CD4-positive, alpha-beta memory T cell (primary cell): ENCODE measurements around the gene EPM2A. TPM values are rescaled to one million over a fixed set of nuclear protein-coding genes. Genes with fewer than 3 reads are reported as not detected.
"Not testable (repeated sequence)": the region's sequence is repeated elsewhere in the genome, so short reads cannot be mapped to it uniquely, and the experiment has no call there.

ENCODE experiments used
- CTCF ChIA-PET: fragments of 350-600 bp; sonication (Branson Sonifier 250); formaldehyde crosslinking; loops from one replicate; lab custom pipeline; 2021; ENCODE audit warnings: inconsistent platforms; ENCODE audit not compliant: partially characterized antibody; lab: Charles Lee
- POLR2A ChIA-PET: fragments of 350-600 bp; sonication (Branson Sonifier 250); formaldehyde crosslinking; loops from one replicate; lab custom pipeline; 2021; ENCODE audit not compliant: partially characterized antibody; lab: Charles Lee
- DNase-seq, 5 donors: peaks; one replicate each; pipeline versions ENCODE4 v3.0.0 to v3.0.0-alpha.2; 2020 to 2022; ENCODE audit warnings: mixed read lengths in 1 of 5
- H3K27ac ChIP-seq: one replicate; pipeline ENCODE4 v1.7.0; 2013; ENCODE audit warnings: low read depth, low read length
- H3K27me3 ChIP-seq: 2 replicates; pipeline ENCODE4 v1.7.0; 2013; ENCODE audit warnings: mild to moderate bottlenecking, low read length, moderate library complexity; ENCODE audit not compliant: insufficient read depth
- H3K36me3 ChIP-seq: 2 replicates; pipeline ENCODE4 v1.7.0; 2013; ENCODE audit warnings: mild to moderate bottlenecking, low read length, moderate library complexity; ENCODE audit not compliant: insufficient read depth
- H3K4me1 ChIP-seq: 2 replicates; pipeline ENCODE4 v1.7.0; 2013; ENCODE audit warnings: mild to moderate bottlenecking, low read length, moderate library complexity; ENCODE audit not compliant: insufficient read depth
- H3K4me3 ChIP-seq, 2 donors: one replicate each; pipeline ENCODE4 v1.7.0; 2013; ENCODE audit warnings: low read length in 2 of 2, mild to moderate bottlenecking in 1 of 2
- H3K9me3 ChIP-seq, 2 donors: one replicate each; pipeline ENCODE4 v1.7.0; 2013; ENCODE audit warnings: low read length in 2 of 2, control low read depth in 1 of 2; ENCODE audit not compliant: control insufficient read depth in 1 of 2
- H3K27ac Mint-ChIP-seq, 7 donors: one replicate each; pipeline ENCODE4 v1.8.0; 2020 to 2021; ENCODE audit warnings: mixed read lengths in 7 of 7, mild to moderate bottlenecking in 6 of 7, inconsistent platforms in 3 of 7, moderate library complexity in 3 of 7
- H3K27me3 Mint-ChIP-seq, 2 donors: one replicate each; pipeline ENCODE4 v1.8.0; 2020 to 2021; ENCODE audit warnings: mixed read lengths in 2 of 2
- H3K36me3 Mint-ChIP-seq, 2 donors: one replicate each; pipeline ENCODE4 v1.8.0; 2020 to 2021; ENCODE audit warnings: mixed read lengths in 2 of 2, inconsistent platforms in 1 of 2, mild to moderate bottlenecking in 1 of 2
- H3K4me1 Mint-ChIP-seq, 4 donors: one replicate each; pipeline ENCODE4 v1.8.0; 2020 to 2021; ENCODE audit warnings: mixed read lengths in 4 of 4, mild to moderate bottlenecking in 1 of 4
- H3K4me3 Mint-ChIP-seq, 8 donors: one replicate each; pipeline ENCODE4 v1.8.0; 2020 to 2021; ENCODE audit warnings: mixed read lengths in 8 of 8, mild to moderate bottlenecking in 7 of 8, moderate library complexity in 6 of 8, inconsistent platforms in 3 of 8
- H3K9me3 Mint-ChIP-seq, 8 donors: one replicate each; pipeline ENCODE4 v1.8.0; 2020 to 2021; ENCODE audit warnings: mixed read lengths in 8 of 8, mild to moderate bottlenecking in 5 of 8, inconsistent platforms in 3 of 8, moderate library complexity in 1 of 8
- intact Hi-C: fragments of 100-400 bp; cut with micrococcal nuclease; formaldehyde crosslinking; loops from one replicate; pipeline ENCODE4 v1.15.1; 2023
- polyA plus RNA-seq, 2 donors: library from polyadenylated mRNA; unstranded; fragments of 300-500 nt; fragmentation: Illumina TruSeq; gene quantifications; one replicate each; pipeline ENCODE4 v1.2.3, GENCODE V29; 2021
- total RNA-seq, 2 experiments: library from RNA; stranded (reverse); gene quantifications; one replicate each; pipeline ENCODE4 v1.2.3, GENCODE V29; 2021

The EPM2A gene
- total and polyA plus RNA-seq, 4 experiments from 2014 or later, result 2.6 to 15.1 (median 9.3) TPM

DNA sequence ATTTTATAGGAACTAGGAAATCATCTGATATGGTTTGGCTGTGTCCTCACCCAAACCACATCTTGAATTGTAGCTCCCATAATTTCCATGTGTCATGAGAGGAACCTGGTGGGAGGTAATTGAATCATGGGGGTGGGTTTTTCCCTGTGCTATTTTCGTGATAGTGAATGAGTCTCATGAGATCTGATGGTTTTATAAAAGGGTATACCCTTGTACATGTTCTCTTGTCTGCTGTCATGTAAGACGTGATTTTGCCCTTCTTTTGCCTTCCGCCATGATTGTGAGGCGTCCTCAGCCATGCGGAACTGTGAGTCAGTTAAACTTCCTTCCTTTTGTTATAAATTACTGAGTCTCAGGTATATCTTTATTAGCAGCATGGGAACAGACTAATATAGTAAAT, 27.9 kb downstream of the EPM2A start:
- peaks cover 0 to 7% (median 4%) of the 10 kb centered on the region in 4 donors for H3K4me1 Mint-ChIP-seq
- H3K4me3 ChIP-seq, result no peak overlapping the region
- no peaks in the 10 kb centered on the region for H3K27me3 ChIP-seq
- H3K4me3 Mint-ChIP-seq, result no peak overlapping the region
- peaks cover 4 to 19% of the 10 kb centered on the region in 2 donors for H3K36me3 Mint-ChIP-seq
- H3K27ac Mint-ChIP-seq, result no peak overlapping the region
- ChIA-PET POLR2A (no interaction called here), CTCF (no interaction called here)
- intact Hi-C loops, result no loop called here
- H3K36me3 ChIP-seq, result no peaks in the 10 kb centered on the region
- H3K9me3 ChIP-seq, result no peaks in the 10 kb centered on the region
- no peak for DNase-seq
- no peaks in the 10 kb centered on the region for H3K4me1 ChIP-seq
- H3K9me3 Mint-ChIP-seq, result peaks cover 0 to 9% (median under 1%) of the 10 kb centered on the region in 8 donors
- H3K27ac ChIP-seq, result no peak overlapping the region
- no peaks in the 10 kb centered on the region for H3K27me3 Mint-ChIP-seq

DNA sequence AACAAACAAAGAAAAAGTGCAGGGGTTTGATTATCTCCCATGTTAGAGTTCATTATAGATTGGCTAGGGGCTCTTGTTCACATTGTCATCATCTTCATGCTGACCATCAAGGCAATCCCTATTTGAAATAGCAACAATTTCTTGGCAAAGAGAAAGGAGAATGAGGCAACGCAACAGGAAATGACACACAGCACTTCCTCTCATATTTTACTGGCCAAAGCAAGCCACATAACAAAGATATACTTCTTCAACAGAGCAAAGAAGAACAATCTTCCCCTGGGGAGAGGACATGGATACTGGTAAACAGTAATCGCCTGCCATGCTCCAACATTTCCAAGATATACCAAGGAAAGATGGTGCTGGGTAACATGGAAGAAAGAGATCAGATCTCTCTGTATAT, 29.8 kb downstream of the EPM2A start:
- no peaks in the 10 kb centered on the region for H3K9me3 ChIP-seq
- H3K4me1 ChIP-seq, result no peaks in the 10 kb centered on the region
- ChIA-PET POLR2A (no interaction called here), CTCF (no interaction called here)
- H3K4me3 ChIP-seq, result no peak overlapping the region
- no peak for DNase-seq
- H3K27me3 ChIP-seq, result no peaks in the 10 kb centered on the region
- intact Hi-C loops, result no loop called here
- H3K36me3 ChIP-seq, result no peaks in the 10 kb centered on the region
- no peaks in the 10 kb centered on the region for H3K27me3 Mint-ChIP-seq
- peaks cover 0 to 7% (median 4%) of the 10 kb centered on the region in 4 donors for H3K4me1 Mint-ChIP-seq
- peaks cover 2 to 12% of the 10 kb centered on the region in 2 donors for H3K36me3 Mint-ChIP-seq
- H3K27ac Mint-ChIP-seq, result peak overlapping the region in 1 of 7 donors; percentile 2
- no peak overlapping the region for H3K4me3 Mint-ChIP-seq
- H3K27ac ChIP-seq, result no peak overlapping the region
- H3K9me3 Mint-ChIP-seq, result peaks cover 0 to 9% (median 1%) of the 10 kb centered on the region in 8 donors

DNA sequence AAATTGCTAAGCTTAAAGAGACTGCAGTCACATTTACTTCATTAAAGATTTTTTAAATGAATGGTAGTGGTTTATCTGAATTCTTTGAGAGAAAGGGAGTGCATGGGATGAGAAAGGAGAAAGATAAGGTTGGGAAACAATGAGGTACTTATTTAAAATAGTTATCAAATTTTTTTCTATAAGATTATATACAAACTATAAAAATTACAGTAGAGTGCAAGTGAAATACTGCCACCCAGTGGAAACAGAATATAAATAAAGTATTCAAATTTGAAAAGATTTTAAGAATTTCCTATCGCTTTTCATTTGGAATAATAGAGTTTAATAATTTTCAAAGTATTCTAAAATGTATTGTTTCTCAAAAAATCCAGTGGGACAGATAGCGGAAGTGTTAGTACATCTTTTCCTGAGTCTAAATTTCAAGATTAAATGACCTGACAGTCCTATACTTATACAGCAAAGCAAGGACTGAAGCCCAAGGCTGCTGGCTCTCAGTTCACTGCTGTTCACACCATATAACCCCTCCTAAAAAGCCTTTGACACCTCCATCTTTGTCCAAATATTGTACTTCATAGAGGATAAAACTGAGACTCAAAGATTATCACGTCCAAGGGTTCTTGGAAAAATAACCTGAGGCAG, 31.1 kb downstream of the EPM2A start:
- Mint-ChIP-seq H3K27ac (no peak overlapping the region), H3K36me3 (peaks cover 2 to 10% of the 10 kb centered on the region in 2 donors), H3K4me1 (peaks cover 0 to 7% (median 4%) of the 10 kb centered on the region in 4 donors), H3K27me3 (no peaks in the 10 kb centered on the region), H3K9me3 (peaks cover 0 to 6% (median under 1%) of the 10 kb centered on the region in 8 donors), H3K4me3 (no peak overlapping the region)
- H3K9me3 ChIP-seq, result no peaks in the 10 kb centered on the region
- H3K4me3 ChIP-seq, result no peak overlapping the region
- intact Hi-C loops, result no loop called here
- H3K27me3 ChIP-seq, result no peaks in the 10 kb centered on the region
- CTCF ChIA-PET, result interaction anchor here (0.6 to 1.9 kb wide), 6 partner anchors 10 to 439 kb away, joined by 3 to 6 read pairs (median 3); partner anchors contain the start of gene EPM2A
- H3K4me1 ChIP-seq, result no peaks in the 10 kb centered on the region
- POLR2A ChIA-PET, result no interaction called here
- DNase-seq, result peak in 1 of 5 donors; percentile 1
- H3K27ac ChIP-seq, result no peak overlapping the region
- H3K36me3 ChIP-seq, result no peaks in the 10 kb centered on the region

DNA sequence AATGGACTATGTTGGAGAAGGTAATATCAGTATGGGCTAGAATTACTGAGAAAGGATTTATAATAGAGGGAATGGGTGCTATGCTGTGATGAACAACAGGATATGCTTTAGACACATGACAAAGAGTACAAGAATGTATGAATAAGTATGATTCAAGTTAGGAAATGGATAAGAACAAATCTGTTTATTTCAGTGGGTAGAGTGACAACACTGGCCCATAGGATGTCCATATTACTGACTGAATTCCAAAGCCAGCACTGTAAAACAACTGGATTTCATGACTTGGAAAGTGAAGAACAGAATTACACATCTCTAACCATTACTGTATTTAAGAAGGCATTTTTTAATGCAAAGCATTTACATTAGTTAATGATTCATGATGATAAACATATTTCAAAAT, 35.9 kb downstream of the EPM2A start:
- H3K9me3 ChIP-seq, result no peaks in the 10 kb centered on the region
- no peaks in the 10 kb centered on the region for H3K4me1 ChIP-seq
- H3K27ac ChIP-seq, result no peak overlapping the region
- no peak overlapping the region for H3K4me3 ChIP-seq
- DNase-seq, result no peak
- Mint-ChIP-seq H3K36me3 (peaks cover 0 to 20% of the 10 kb centered on the region in 2 donors), H3K27ac (no peak overlapping the region), H3K27me3 (no peaks in the 10 kb centered on the region), H3K4me3 (no peak overlapping the region), H3K4me1 (peaks cover 0 to 1% (median 0%) of the 10 kb centered on the region in 4 donors), H3K9me3 (peaks cover 2 to 18% (median 10%) of the 10 kb centered on the region in 8 donors)
- POLR2A ChIA-PET, result no interaction called here
- no peaks in the 10 kb centered on the region for H3K27me3 ChIP-seq
- CTCF ChIA-PET, result no interaction called here
- intact Hi-C loops, result no loop called here
- H3K36me3 ChIP-seq, result no peaks in the 10 kb centered on the region

DNA sequence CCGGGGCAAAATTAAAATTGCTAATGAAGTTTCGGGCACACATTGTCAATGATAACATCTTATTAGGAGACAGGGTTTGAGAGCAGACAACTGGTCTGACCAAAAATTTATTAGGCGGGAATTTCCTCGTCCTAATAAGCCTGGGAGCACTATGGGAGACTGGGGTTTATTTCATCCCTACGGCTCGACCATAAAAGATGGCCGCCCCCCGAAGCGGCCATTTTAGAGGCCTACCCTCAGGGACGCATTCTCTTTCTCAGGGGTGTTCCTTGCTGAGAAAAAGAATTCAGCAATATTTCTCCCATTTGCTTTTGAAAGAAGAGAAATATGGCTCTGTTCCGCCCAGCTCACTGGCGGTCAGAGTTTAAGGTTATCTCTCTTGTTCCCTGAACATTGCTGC, 37.9 kb downstream of the EPM2A start:
- POLR2A ChIA-PET, H3K36me3 ChIP-seq, H3K4me1 Mint-ChIP-seq, H3K4me3 Mint-ChIP-seq, H3K9me3 ChIP-seq, CTCF ChIA-PET, H3K4me3 ChIP-seq, intact Hi-C loops, H3K4me1 ChIP-seq, H3K27ac ChIP-seq, H3K27me3 Mint-ChIP-seq, H3K27ac Mint-ChIP-seq, H3K27me3 ChIP-seq, DNase-seq: not testable (repeated sequence)
- H3K9me3 Mint-ChIP-seq, result peaks cover 2 to 24% (median 14%) of the 10 kb centered on the region in 8 donors
- H3K36me3 Mint-ChIP-seq, result peaks cover 2 to 20% of the 10 kb centered on the region in 2 donors

DNA sequence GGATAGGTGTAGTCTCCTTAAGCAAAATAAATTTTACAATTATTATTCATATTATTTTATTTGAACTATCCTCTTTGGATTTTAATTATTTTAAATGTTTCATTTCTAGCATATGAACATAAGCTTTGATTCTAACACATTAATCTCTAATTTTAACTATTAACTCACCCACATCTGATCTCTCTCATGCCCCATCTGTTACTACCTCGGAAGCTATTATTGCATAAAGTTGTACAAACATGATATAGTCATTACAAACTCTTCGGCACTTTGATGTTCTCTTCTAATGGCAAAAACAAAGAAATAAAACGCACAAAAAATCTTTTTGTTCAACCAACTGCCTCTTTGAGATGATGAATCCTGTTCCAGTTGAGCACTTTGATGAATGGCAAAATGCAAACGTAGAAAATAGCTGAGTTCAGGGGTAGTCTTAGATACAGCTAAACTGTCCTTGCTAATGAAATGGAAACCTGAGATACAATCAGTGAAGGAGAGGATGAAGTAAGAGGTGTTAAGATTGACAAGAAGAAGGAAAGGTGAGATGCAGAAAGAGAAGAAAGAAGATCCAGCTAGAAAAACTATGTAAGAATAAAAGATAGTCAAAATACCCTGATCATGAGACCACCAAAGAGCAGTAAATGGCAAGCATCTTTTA, 41.1 kb downstream of the EPM2A start:
- no peaks in the 10 kb centered on the region for H3K36me3 ChIP-seq
- CTCF ChIA-PET, result interaction anchor here (2.0 kb wide), 1 partner anchor 9 kb away, joined by 6 read pairs; no protein-coding TSS in a partner anchor

DNA sequence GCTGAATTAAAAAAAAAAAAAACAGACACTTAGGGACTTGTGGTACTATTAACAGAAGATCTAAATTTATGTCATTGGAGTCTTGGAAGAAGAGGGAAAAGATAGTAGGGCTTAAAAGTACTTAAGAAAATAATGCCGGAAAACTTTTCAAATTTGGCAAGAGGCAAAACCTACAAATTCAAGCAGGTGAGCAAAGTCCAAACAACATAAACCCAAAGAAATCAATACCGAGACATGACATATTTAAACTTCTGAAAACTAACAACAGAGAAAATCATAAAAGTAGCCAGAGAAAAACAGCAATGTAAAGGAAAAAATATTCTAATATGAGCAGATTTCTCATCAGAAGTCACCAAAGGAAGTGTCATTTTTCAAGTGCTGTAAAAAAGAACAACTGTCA, 44.4 kb downstream of the EPM2A start:
- Mint-ChIP-seq H3K27ac (no peak overlapping the region), H3K4me1 (peaks cover 0 to 3% (median 0%) of the 10 kb centered on the region in 4 donors), H3K9me3 (peaks cover 0 to 11% (median 0%) of the 10 kb centered on the region in 8 donors), H3K27me3 (no peaks in the 10 kb centered on the region), H3K36me3 (peaks cover 2 to 7% of the 10 kb centered on the region in 2 donors), H3K4me3 (no peak overlapping the region)
- Histone ChIP-seq H3K27ac (no peak overlapping the region), H3K9me3 (no peaks in the 10 kb centered on the region), H3K27me3 (no peaks in the 10 kb centered on the region), H3K4me1 (no peaks in the 10 kb centered on the region), H3K36me3 (no peaks in the 10 kb centered on the region), H3K4me3 (no peak overlapping the region)
- no peak for DNase-seq
- POLR2A ChIA-PET, result no interaction called here
- CTCF ChIA-PET, result no interaction called here
- intact Hi-C loops, result no loop called here

More for the DNA sequence above, 41.1 kb downstream of the EPM2A start:
- no peak for DNase-seq
- H3K27me3 Mint-ChIP-seq, result no peaks in the 10 kb centered on the region
- H3K27me3 ChIP-seq, result no peaks in the 10 kb centered on the region
- peaks cover 0 to 2% (median under 1%) of the 10 kb centered on the region in 4 donors for H3K4me1 Mint-ChIP-seq
- peaks cover 2 to 23% of the 10 kb centered on the region in 2 donors for H3K36me3 Mint-ChIP-seq
- H3K27ac Mint-ChIP-seq, result no peak overlapping the region
- H3K4me1 ChIP-seq, result no peaks in the 10 kb centered on the region
- H3K9me3 ChIP-seq, result no peaks in the 10 kb centered on the region
- H3K9me3 Mint-ChIP-seq, result peaks cover 2 to 24% (median 15%) of the 10 kb centered on the region in 8 donors
- no peak overlapping the region for H3K4me3 Mint-ChIP-seq
- intact Hi-C loops, result no loop called here
- no peak overlapping the region for H3K4me3 ChIP-seq
- H3K27ac ChIP-seq, result no peak overlapping the region
- POLR2A ChIA-PET, result no interaction called here
